Measurements from ENCODE around the gene PIK3CD. TPM values are rescaled to one million over a fixed set of nuclear protein-coding genes. Genes with fewer than 3 reads are reported as not detected.

Gene PIK3CD
- total and polyA plus RNA-seq, 2 donors (not counting 3 experiments of a cell fraction or from before 2014, with no cell fraction given), result 3.5 to 5.2 TPM

DNA sequence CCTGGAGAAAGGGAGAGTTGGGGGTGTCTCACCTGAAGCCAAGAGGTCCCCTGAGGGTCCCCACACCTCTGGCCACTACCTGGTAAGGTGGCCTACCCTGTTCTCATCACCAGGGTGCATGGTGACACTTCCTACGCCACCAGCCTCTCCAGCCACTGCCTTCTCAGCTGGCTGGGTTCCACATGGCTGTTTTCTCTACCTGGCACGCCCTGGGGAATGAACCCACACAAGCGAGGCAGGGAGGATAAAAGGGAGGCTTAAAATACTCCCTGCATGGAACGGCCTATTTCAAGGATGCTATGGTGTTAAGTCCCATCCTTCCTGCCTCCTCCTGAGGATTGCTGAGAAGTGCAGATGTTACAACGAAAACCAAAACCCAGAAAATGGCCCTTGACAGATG, 84.7 kb downstream of the PIK3CD start:
- intact Hi-C loops (cut with micrococcal nuclease) (no loop called here), dilution Hi-C loops (cut with MboI; ENCODE audit: extremely low pct_ligation_motif_present, low sequenced_read_pairs) (no loop called here)
- no peak overlapping the region for H2AFZ ChIP-seq (ENCODE audit: low read depth, low read length)
- H3K9ac ChIP-seq (replicated peaks; ENCODE audit: extremely low read depth, insufficient read depth, low read length), result no peak overlapping the region
- H3K9me1 ChIP-seq (replicated peaks; ENCODE audit: control insufficient read depth, extremely low read depth, insufficient read depth, low read length), result no peaks in the 10 kb centered on the region
- no peak overlapping the region for H3K27ac ChIP-seq (ENCODE audit: insufficient read depth, low read depth, low read length)
- H3K4me3 ChIP-seq (replicated peaks in 1 of 3; ENCODE audit: insufficient read depth in 1 of 3, low read depth in 1 of 3, low read length in 3 of 3), result no peak overlapping the region
- no peaks in the 10 kb centered on the region for H3K4me1 ChIP-seq (ENCODE audit: control insufficient read depth, extremely low read depth, insufficient read depth, low read length)
- no peaks in the 10 kb centered on the region for H3K79me2 ChIP-seq (ENCODE audit: control insufficient read depth, insufficient read depth, low read length)
- POLR2A ChIA-PET, result no interaction called here
- H3K4me2 ChIP-seq (ENCODE audit: insufficient read depth, low read length), result no peak overlapping the region
- CTCF ChIA-PET, result no interaction called here
- no peaks in the 10 kb centered on the region for H3K27me3 ChIP-seq (ENCODE audit: control insufficient read depth in 2 of 2, insufficient read depth in 2 of 2, low read length in 2 of 2)
- FAIRE-seq (no peak), DNase-seq (ENCODE audit: low read depth, low spot score) (no peak)
- no peak for TF ChIP-seq JUN (IDR thresholded peaks at IDR 0.05; ENCODE audit: borderline replicate concordance, insufficient read depth, insufficient read length, low read depth)
- no peak for TF ChIP-seq POLR2AphosphoS5 (IDR thresholded peaks at IDR 0.05; ENCODE audit: insufficient read depth, low read depth, low read length)
- no peak for TF ChIP-seq EZH2 (IDR thresholded peaks at IDR 0.05; ENCODE audit: borderline replicate concordance, low read depth, low read length, severe bottlenecking)
- no peak for TF ChIP-seq CTCF (IDR thresholded peaks at IDR 0.05; ENCODE audit: extremely low read depth in 1 of 2, insufficient read depth in 1 of 2, low read depth in 1 of 2, low read length in 2 of 2)
- TF ChIP-seq GATA2 (IDR thresholded peaks at IDR 0.05; ENCODE audit: insufficient read depth, insufficient read length, low read depth, low read length), result no peak
- TF ChIP-seq MYC (IDR thresholded peaks at IDR 0.05; ENCODE audit: low read depth, low read length), result no peak
- no peak for TF ChIP-seq FOS (IDR thresholded peaks at IDR 0.05; ENCODE audit: borderline replicate concordance, insufficient read depth, low read length)
- TF ChIP-seq MAX (IDR thresholded peaks at IDR 0.05; ENCODE audit: insufficient read depth, insufficient read length), result no peak
- no peak for TF ChIP-seq POLR2A (IDR thresholded peaks at IDR 0.05; ENCODE audit: low read depth, low read length)
- BruUV-seq (replicated peaks), result no TSS peak
- no peaks in the 10 kb centered on the region for H3K9me3 ChIP-seq (replicated peaks; ENCODE audit: control insufficient read depth, insufficient read depth, low read length)
- no peaks in the 10 kb centered on the region for H4K20me1 ChIP-seq (replicated peaks; ENCODE audit: control insufficient read depth, extremely low read depth, insufficient read depth, low read length)
- peaks cover 9 to 53% of the 10 kb centered on the region in 2 experiments for H3K36me3 ChIP-seq (ENCODE audit: control insufficient read depth in 2 of 2, extremely low read depth in 1 of 2, insufficient read depth in 2 of 2, low read length in 2 of 2)
